ENCODE results near the gene LRRC49. TPM values are rescaled to one million over a fixed set of nuclear protein-coding genes. Genes with fewer than 3 reads are reported as not detected.
A peak's percentile ranks its signal among the peaks of the same experiment; 100 is the strongest.

LRRC49 gene
- total RNA-seq, 6 experiments from 2014 or later = 0.25 to 0.79 (median 0.57) TPM

- Histone ChIP-seq H3K4me1 (peaks cover 0 to 15% (median 7%) of the 10 kb centered on the region in 4 donors), H3K27me3 (no peaks in the 10 kb centered on the region), H3K27ac (no peak overlapping the region), H3K9me3 (no peaks in the 10 kb centered on the region), H3K36me3 (no peaks in the 10 kb centered on the region), H3K4me3 (no peak overlapping the region)
- WGBS (ENCODE audit: insufficient coverage, low coverage, low lambda C conversion rate, missing lambda C conversion rate) = 100% methylated on average over 1 of the region's 2 CpGs
- no peak for ATAC-seq
- no peak for DNase-seq
- intact Hi-C loops (cut with DNase I) = no loop called here
- TF ChIP-seq CTCF (IDR thresholded peaks at IDR 0.05) (no peak), POLR2A (IDR thresholded peaks at IDR 0.05) (no peak)
Measured at GRCh38 chr15:70880781-70881180, 11.8 kb upstream of the LRRC49 start.

- Histone ChIP-seq H3K27ac (no peak overlapping the region), H3K4me1 (no peaks in the 10 kb centered on the region), H3K27me3 (no peaks in the 10 kb centered on the region), H3K36me3 (no peaks in the 10 kb centered on the region), H3K9me3 (no peaks in the 10 kb centered on the region), H3K4me3 (no peak overlapping the region)
- TF ChIP-seq POLR2A (IDR thresholded peaks at IDR 0.05) (no peak), CTCF (IDR thresholded peaks at IDR 0.05) (no peak)
- WGBS (ENCODE audit: insufficient coverage, low coverage, low lambda C conversion rate, missing lambda C conversion rate) = 57% methylated on average over 2 of the region's 2 CpGs
- DNase-seq (no peak), ATAC-seq (no peak)
- intact Hi-C loops (cut with DNase I) = no loop called here
Measured at GRCh38 chr15:70882361-70882760, 10.3 kb upstream of the LRRC49 start.

GRCh38 chr15:70892912-70893560, 410 bp downstream of the LRRC49 start:
- intact Hi-C loops (cut with DNase I) = no loop called here

GRCh38 chr15:70902107-70902506, 9.5 kb downstream of the LRRC49 start:
- Histone ChIP-seq H3K9me3 (no peaks in the 10 kb centered on the region), H3K4me1 (no peaks in the 10 kb centered on the region), H3K27ac (no peak overlapping the region), H3K4me3 (no peak overlapping the region), H3K36me3 (no peaks in the 10 kb centered on the region), H3K27me3 (no peaks in the 10 kb centered on the region)
- 88% methylated on average over 1 of the region's 1 CpG for WGBS (ENCODE audit: insufficient coverage, low coverage, low lambda C conversion rate, missing lambda C conversion rate)
- intact Hi-C loops (cut with DNase I) = no loop called here
- ATAC-seq = no peak
- TF ChIP-seq CTCF (IDR thresholded peaks at IDR 0.05) = no peak
- no peak for TF ChIP-seq POLR2A (IDR thresholded peaks at IDR 0.05)
- DNase-seq = no peak

More at GRCh38 chr15:70892912-70893560, 410 bp downstream of the LRRC49 start:
- H3K27me3 ChIP-seq = no peaks in the 10 kb centered on the region
- H3K4me1 ChIP-seq = peaks cover 0 to 4% (median under 1%) of the 10 kb centered on the region in 4 donors
- no peaks in the 10 kb centered on the region for H3K36me3 ChIP-seq
- ATAC-seq = peak in 3 of 4 donors; percentile 4 to 16 (median 7)
- DNase-seq = no peak
- WGBS (ENCODE audit: insufficient coverage, low coverage, low lambda C conversion rate, missing lambda C conversion rate) = 7% methylated on average over 8 of the region's 10 CpGs
- H3K9me3 ChIP-seq = no peaks in the 10 kb centered on the region
- H3K27ac ChIP-seq = peak overlapping the region in 2 of 3 donors; percentile 24 to 56
- TF ChIP-seq CTCF (IDR thresholded peaks at IDR 0.05) = peak in 3 of 4 donors; percentile 21 to 30 (median 28)
- TF ChIP-seq POLR2A (IDR thresholded peaks at IDR 0.05) = no peak
- H3K4me3 ChIP-seq = peak overlapping the region; percentile 76 to 85 (median 82)
